ENCODE measurements around the gene TMEM164. TPM values are rescaled to one million over a fixed set of nuclear protein-coding genes. Genes with fewer than 3 reads are reported as not detected.
A peak's percentile ranks its signal among the peaks of the same experiment; 100 is the strongest.

Gene TMEM164
- total RNA-seq, 1 donor from 2014 or later: 84.6 TPM

- intact Hi-C loops (cut with DNase I): no loop called here
- H3K4me3 ChIP-seq: no peak overlapping the region
- H3K36me3 ChIP-seq: no peaks in the 10 kb centered on the region
- H3K9me3 ChIP-seq: no peaks in the 10 kb centered on the region
- H3K27me3 ChIP-seq: no peaks in the 10 kb centered on the region
- DNase-seq: no peak
- peak; percentile 5 for ATAC-seq
- H3K4me1 ChIP-seq: no peaks in the 10 kb centered on the region
- no peak overlapping the region for H3K27ac ChIP-seq
- TF ChIP-seq CTCF (IDR thresholded peaks at IDR 0.05): no peak
Measured at GRCh38 chrX:110015032-110015431, 12.1 kb downstream of the TMEM164 start.

- intact Hi-C loops (cut with DNase I): no loop called here
- Histone ChIP-seq H3K36me3 (no peaks in the 10 kb centered on the region), H3K4me1 (no peaks in the 10 kb centered on the region), H3K27ac (no peak overlapping the region), H3K9me3 (no peaks in the 10 kb centered on the region), H3K27me3 (no peaks in the 10 kb centered on the region), H3K4me3 (no peak overlapping the region)
- DNase-seq: no peak
- TF ChIP-seq CTCF (IDR thresholded peaks at IDR 0.05): no peak
- no peak for ATAC-seq
Measured at GRCh38 chrX:110015915-110016314, 13.0 kb downstream of the TMEM164 start.

GRCh38 chrX:110020536-110020935, 17.6 kb downstream of the TMEM164 start:
- no peak for TF ChIP-seq CTCF (IDR thresholded peaks at IDR 0.05)
- intact Hi-C loops (cut with DNase I): no loop called here
- ATAC-seq: no peak
- no peak for DNase-seq
- no peak overlapping the region for H3K4me3 ChIP-seq
- H3K36me3 ChIP-seq: no peaks in the 10 kb centered on the region
- no peaks in the 10 kb centered on the region for H3K9me3 ChIP-seq
- no peaks in the 10 kb centered on the region for H3K27me3 ChIP-seq
- no peak overlapping the region for H3K27ac ChIP-seq
- no peaks in the 10 kb centered on the region for H3K4me1 ChIP-seq

GRCh38 chrX:110021258-110022022, 18.5 kb downstream of the TMEM164 start:
- H3K4me3 ChIP-seq: no peak overlapping the region
- DNase-seq: no peak
- peaks cover 4% of the 10 kb centered on the region for H3K4me1 ChIP-seq
- H3K36me3 ChIP-seq: no peaks in the 10 kb centered on the region
- no peaks in the 10 kb centered on the region for H3K27me3 ChIP-seq
- H3K9me3 ChIP-seq: no peaks in the 10 kb centered on the region
- intact Hi-C loops (cut with DNase I): no loop called here
- H3K27ac ChIP-seq: no peak overlapping the region
- ATAC-seq: peak; percentile 52
- TF ChIP-seq CTCF (IDR thresholded peaks at IDR 0.05): no peak

GRCh38 chrX:110022599-110023448, 19.9 kb downstream of the TMEM164 start:
- Histone ChIP-seq H3K4me3 (no peak overlapping the region), H3K9me3 (no peaks in the 10 kb centered on the region), H3K27me3 (no peaks in the 10 kb centered on the region), H3K4me1 (peaks cover 4% of the 10 kb centered on the region), H3K36me3 (no peaks in the 10 kb centered on the region), H3K27ac (no peak overlapping the region)
- DNase-seq: no peak
- intact Hi-C loops (cut with DNase I): no loop called here
- no peak for ATAC-seq
- no peak for TF ChIP-seq CTCF (IDR thresholded peaks at IDR 0.05)
